SK-N-SH (cell line): ENCODE measurements around the gene MORN5. TPM values are rescaled to one million over a fixed set of nuclear protein-coding genes. Genes with fewer than 3 reads are reported as not detected.

Experiments
- CTCF ChIA-PET: fragments of 300-600, 350-600 bp; formaldehyde crosslinking; extraction: SDS; loops from one replicate; lab custom pipeline; 2021; lab: Yijun Ruan, JAX
- POLR2A ChIA-PET: fragments of 350-600 bp; sonication (Branson Sonifier 250); formaldehyde crosslinking; extraction: SDS; loops from one replicate; lab custom pipeline; 2020; ENCODE audit warnings: antibody characterized with exemption, inconsistent platforms; lab: Yijun Ruan, JAX
- DNase-seq: peaks from one replicate; pipeline ENCODE4 v3.0.0; 2012
- H2AFZ ChIP-seq: fragments of 200-600 bp; sonication (generic); 2 replicates; pipeline ENCODE4 v1.8.1; 2016; ENCODE audit warnings: antibody characterized with exemption, mild to moderate bottlenecking, low read depth
- H3F3A ChIP-seq: fragments of 200-600 bp; sonication (generic); replicated peaks from 2 replicates; pipeline ENCODE3; 2016; ENCODE audit warnings: antibody characterized with exemption, mild to moderate bottlenecking; ENCODE audit not compliant: insufficient read depth
- H3K27ac ChIP-seq, 2 experiments: fragments of 200-500 bp in 1 of 2; fragments of 200-600 bp in 1 of 2; sonication (Bioruptor generic) in 1 of 2; sonication (generic), shearing (Covaris generic) in 1 of 2; 2 replicates each; pipeline versions ENCODE4 v1.5.1 to v1.6.1; 2014 to 2016; ENCODE audit warnings: low read depth in 2 of 2, inconsistent platforms in 1 of 2, low read length in 1 of 2, mild to moderate bottlenecking in 1 of 2, mixed read lengths in 1 of 2
- H3K27me3 ChIP-seq: fragments of 200-600 bp; sonication (generic), shearing (Covaris generic); 2 replicates; pipeline ENCODE4 v1.6.1; 2016; ENCODE audit warnings: mixed run types; ENCODE audit not compliant: insufficient read depth
- H3K36me3 ChIP-seq, 2 experiments: fragments of 200-500 bp in 1 of 2; fragments of 200-600 bp in 1 of 2; sonication (Bioruptor generic) in 1 of 2; sonication (generic) in 1 of 2; replicated peaks in 1 of 2; 2 replicates each; pipeline versions ENCODE3 to v1.5.1; 2014 to 2016; ENCODE audit warnings: low read length in 1 of 2, mild to moderate bottlenecking in 1 of 2; ENCODE audit not compliant: insufficient read depth in 2 of 2, control insufficient read depth in 1 of 2
- H3K4me1 ChIP-seq, 2 experiments: fragments of 200-500 bp in 1 of 2; fragments of 200-600 bp in 1 of 2; sonication (Bioruptor generic) in 1 of 2; sonication (generic), shearing (Covaris generic) in 1 of 2; 2 replicates each; pipeline versions ENCODE4 v1.5.1 to v1.6.1; 2014 to 2016; ENCODE audit warnings: low read depth in 1 of 2, low read length in 1 of 2, mixed run types in 1 of 2; ENCODE audit not compliant: insufficient read depth in 2 of 2, control insufficient read depth in 1 of 2
- H3K4me2 ChIP-seq: fragments of 200-600 bp; sonication (generic), shearing (Covaris generic); 2 replicates; pipeline ENCODE4 v1.6.1; 2017; ENCODE audit warnings: mixed run types
- H3K4me3 ChIP-seq, 2 experiments: fragments of 200-500 bp in 1 of 2; fragments of 200-600 bp in 1 of 2; sonication (Bioruptor generic) in 1 of 2; sonication (generic), shearing (Covaris generic) in 1 of 2; 2 replicates each; pipeline versions ENCODE4 v1.5.1 to v1.8.1; 2014 to 2016; ENCODE audit warnings: low read depth in 2 of 2, inconsistent platforms in 1 of 2, low read length in 1 of 2, mild to moderate bottlenecking in 1 of 2, mixed read lengths in 1 of 2, moderate library complexity in 1 of 2
- H3K79me2 ChIP-seq: fragments of 200-600 bp; sonication (generic); 2 replicates; pipeline ENCODE4 v1.8.1; 2017; ENCODE audit warnings: mild to moderate bottlenecking; ENCODE audit not compliant: insufficient read depth
- H3K9ac ChIP-seq: fragments of 200-600 bp; sonication (generic); 2 replicates; pipeline ENCODE4 v1.6.1; 2017; ENCODE audit warnings: mixed run types
- H3K9me2 ChIP-seq: fragments of 200-600 bp; sonication (generic); 2 replicates; pipeline ENCODE4 v1.6.1; 2017; ENCODE audit warnings: mixed run types
- H3K9me3 ChIP-seq: fragments of 200-600 bp; sonication (generic); 2 replicates; pipeline ENCODE4 v1.6.1; 2017; ENCODE audit warnings: mixed run types, mild to moderate bottlenecking, moderate library complexity
- H4K20me1 ChIP-seq: fragments of 200-600 bp; sonication (generic); 2 replicates; pipeline ENCODE4 v1.6.1; 2017; ENCODE audit warnings: mild to moderate bottlenecking, mixed run types; ENCODE audit not compliant: insufficient read depth
- ELF1 ChIP-seq: IDR thresholded peaks from 2 replicates; pipeline ENCODE4 v1.4.0; 2012
- EP300 ChIP-seq, 2 experiments: IDR thresholded peaks; 2 replicates each; pipeline versions ENCODE4 v1.4.0 to v1.6.1; 2012; ENCODE audit warnings: borderline replicate concordance in 1 of 2, low read depth in 1 of 2, low read length in 1 of 2
- EZH2phosphoT487 ChIP-seq: fragments of 200-600 bp; sonication (generic); IDR thresholded peaks from 2 replicates; pipeline ENCODE4 v1.6.1; 2017; ENCODE audit warnings: low read depth, mixed run types, mild to moderate bottlenecking, antibody characterized with exemption, moderate library complexity, borderline replicate concordance
- FOSL2 ChIP-seq: IDR thresholded peaks from 2 replicates; pipeline ENCODE4 v1.4.0; 2012; ENCODE audit warnings: low read depth, mild to moderate bottlenecking, moderate library complexity, borderline replicate concordance
- GATA2 ChIP-seq: sonication (generic); formaldehyde crosslinking; IDR thresholded peaks from 2 replicates; pipeline ENCODE4 v1.5.0; 2020; ENCODE audit warnings: mild to moderate bottlenecking, missing genetic modification reagents
- IRF3 ChIP-seq: fragments of 150-350 bp; IDR thresholded peaks from 2 replicates; pipeline ENCODE4 v1.6.1; 2016; ENCODE audit warnings: mild to moderate bottlenecking, low read depth, low read length
- JUND ChIP-seq: IDR thresholded peaks from 2 replicates; pipeline ENCODE4 v1.4.0; 2012
- MEF2A ChIP-seq: IDR thresholded peaks from 2 replicates; pipeline ENCODE4 v1.4.0; 2012; ENCODE audit warnings: low read depth, borderline replicate concordance
- MXI1 ChIP-seq: IDR thresholded peaks from 2 replicates; pipeline ENCODE4 v1.6.1; 2012; ENCODE audit warnings: mild to moderate bottlenecking, low read depth, low read length, improper control_type of control experiment
- NFIC ChIP-seq: IDR thresholded peaks from 2 replicates; pipeline ENCODE4 v1.4.0; 2012; ENCODE audit warnings: borderline replicate concordance
- NRF1 ChIP-seq: IDR thresholded peaks from 2 replicates; pipeline ENCODE4 v1.6.1; 2012; ENCODE audit warnings: low read depth, mild to moderate bottlenecking, low read length
- POLR2AphosphoS5 ChIP-seq: IDR thresholded peaks from 2 replicates; pipeline ENCODE4 v1.6.1; 2012; ENCODE audit warnings: low read depth, low read length
- RAD21 ChIP-seq: IDR thresholded peaks from 2 replicates; pipeline ENCODE4 v1.6.1; 2012; ENCODE audit warnings: mild to moderate bottlenecking, low read length
- RCOR1 ChIP-seq: fragments of 150-350 bp; IDR thresholded peaks from 2 replicates; pipeline ENCODE4 v1.6.1; 2017; ENCODE audit warnings: antibody characterized with exemption, low read length
- REST ChIP-seq: IDR thresholded peaks from 2 replicates; pipeline ENCODE4 v1.6.1; 2012; ENCODE audit warnings: mild to moderate bottlenecking, low read depth, low read length, moderate library complexity
- RFX5 ChIP-seq: IDR thresholded peaks from 2 replicates; pipeline ENCODE4 v1.6.1; 2012; ENCODE audit warnings: mild to moderate bottlenecking, improper control_type of control experiment, low read length
- RXRA ChIP-seq: IDR thresholded peaks from 2 replicates; pipeline ENCODE4 v1.4.0; 2012; ENCODE audit warnings: low read depth, mild to moderate bottlenecking, borderline replicate concordance
- SIN3A ChIP-seq: IDR thresholded peaks from 2 replicates; pipeline ENCODE4 v1.6.1; 2012; ENCODE audit warnings: low read depth, mild to moderate bottlenecking, low read length, moderate library complexity, borderline replicate concordance
- SMC3 ChIP-seq: IDR thresholded peaks from 2 replicates; pipeline ENCODE4 v1.6.1; 2012; ENCODE audit warnings: low read depth, low read length, improper control_type of control experiment
- TCF12 ChIP-seq: IDR thresholded peaks from 2 replicates; pipeline ENCODE4 v1.4.0; 2012
- TEAD4 ChIP-seq: IDR thresholded peaks from 2 replicates; pipeline ENCODE4 v1.4.0; 2012; ENCODE audit warnings: mild to moderate bottlenecking, borderline replicate concordance; ENCODE audit not compliant: insufficient read depth
- WGBS: methylation state at CpG from one replicate; pipeline ENCODE4 v1.1.6; 2017; ENCODE audit warnings: low lambda C conversion rate; 5-methylcytosine and 5-hydroxymethylcytosine counted together
- polyA plus RNA-seq, 3 experiments: library from polyadenylated mRNA; depleted of rRNA; stranded (reverse); fragments of >200 nt; gene quantifications; 2 replicates each; pipeline ENCODE4 v1.2.3, GENCODE V29; 2012
- TF ChIP-seq, protein P1 (sequence below): fragments of 200-600 bp; sonication (generic); IDR thresholded peaks from 2 replicates; pipeline ENCODE4 v1.6.1; 2017; ENCODE audit warnings: antibody characterized with exemption, mild to moderate bottlenecking, moderate library complexity

MORN5 gene
- polyA plus RNA-seq, 1 of the 3 experiments (the other 2 are of a cell fraction): not detected

GRCh38 chr9:122162415-122162814, 2.7 kb downstream of the MORN5 start:
- H3K27ac ChIP-seq: no peak overlapping the region
- TF ChIP-seq, protein P1, sequence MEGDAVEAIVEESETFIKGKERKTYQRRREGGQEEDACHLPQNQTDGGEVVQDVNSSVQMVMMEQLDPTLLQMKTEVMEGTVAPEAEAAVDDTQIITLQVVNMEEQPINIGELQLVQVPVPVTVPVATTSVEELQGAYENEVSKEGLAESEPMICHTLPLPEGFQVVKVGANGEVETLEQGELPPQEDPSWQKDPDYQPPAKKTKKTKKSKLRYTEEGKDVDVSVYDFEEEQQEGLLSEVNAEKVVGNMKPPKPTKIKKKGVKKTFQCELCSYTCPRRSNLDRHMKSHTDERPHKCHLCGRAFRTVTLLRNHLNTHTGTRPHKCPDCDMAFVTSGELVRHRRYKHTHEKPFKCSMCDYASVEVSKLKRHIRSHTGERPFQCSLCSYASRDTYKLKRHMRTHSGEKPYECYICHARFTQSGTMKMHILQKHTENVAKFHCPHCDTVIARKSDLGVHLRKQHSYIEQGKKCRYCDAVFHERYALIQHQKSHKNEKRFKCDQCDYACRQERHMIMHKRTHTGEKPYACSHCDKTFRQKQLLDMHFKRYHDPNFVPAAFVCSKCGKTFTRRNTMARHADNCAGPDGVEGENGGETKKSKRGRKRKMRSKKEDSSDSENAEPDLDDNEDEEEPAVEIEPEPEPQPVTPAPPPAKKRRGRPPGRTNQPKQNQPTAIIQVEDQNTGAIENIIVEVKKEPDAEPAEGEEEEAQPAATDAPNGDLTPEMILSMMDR: no peak
- TF ChIP-seq TEAD4 (no peak), MEF2A (no peak), EP300 (IDR thresholded peaks at IDR 0.05; ENCODE audit: borderline replicate concordance in 1 of 2, low read depth in 1 of 2, low read length in 1 of 2) (no peak), REST (no peak), FOSL2 (no peak), NFIC (no peak), SIN3A (no peak), ELF1 (no peak), TCF12 (no peak), RFX5 (no peak), POLR2AphosphoS5 (no peak), MXI1 (no peak), GATA2 (CRISPR knock-in tag) (no peak)
- no peaks in the 10 kb centered on the region for H3K9me2 ChIP-seq
- no peak overlapping the region for H2AFZ ChIP-seq
- peaks cover 7% of the 10 kb centered on the region for H4K20me1 ChIP-seq
- H3K9ac ChIP-seq: no peak overlapping the region
- no peak for DNase-seq
- H3K79me2 ChIP-seq: peaks cover 20% of the 10 kb centered on the region
- no peaks in the 10 kb centered on the region; the same call in 1 of the 2 replicates for H3K9me3 ChIP-seq
- H3K27me3 ChIP-seq: no peaks in the 10 kb centered on the region; the same call in 1 of the 2 replicates
- peaks cover 0 to 2% of the 10 kb centered on the region in 2 experiments; a peak in 2 of 4 replicates for H3K4me1 ChIP-seq
- no peak overlapping the region for H3K4me3 ChIP-seq
- POLR2A ChIA-PET: no interaction called here
- H3K36me3 ChIP-seq: no peaks in the 10 kb centered on the region
- CTCF ChIA-PET: no interaction called here
- no peak overlapping the region for H3K4me2 ChIP-seq
- H3F3A ChIP-seq: no peaks in the 10 kb centered on the region

DNA sequence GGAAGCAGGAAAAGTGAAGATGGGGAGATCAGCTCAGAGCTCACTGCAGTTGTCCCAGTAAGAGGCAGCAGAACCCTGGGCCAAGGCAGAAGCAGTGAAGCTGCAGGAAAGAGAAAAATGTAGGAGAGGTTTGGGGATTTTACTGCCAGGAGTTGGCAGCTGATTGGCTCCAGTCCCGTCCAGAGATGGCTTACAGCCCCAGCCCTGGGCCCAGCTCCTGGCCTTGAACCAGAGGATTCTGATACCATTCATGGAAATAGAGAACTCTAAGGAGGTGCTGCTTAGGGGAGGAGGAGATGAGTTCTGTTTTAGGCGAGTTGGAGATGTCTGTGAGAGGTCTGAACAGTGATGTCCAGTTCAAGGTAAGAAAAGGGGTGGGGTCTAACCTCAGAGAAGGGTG, 4.6 kb downstream of the MORN5 start:
- Histone ChIP-seq H3K4me3 (no peak overlapping the region), H3K9ac (no peak overlapping the region), H3K9me3 (no peaks in the 10 kb centered on the region; the same call in 1 of the 2 replicates), H3K27ac (no peak overlapping the region), H3K36me3 (no peaks in the 10 kb centered on the region), H3K9me2 (no peaks in the 10 kb centered on the region), H4K20me1 (no peaks in the 10 kb centered on the region), H3K27me3 (no peaks in the 10 kb centered on the region; the same call in 1 of the 2 replicates), H2AFZ (no peak overlapping the region), H3K4me2 (no peak overlapping the region), H3K4me1 (no peaks in the 10 kb centered on the region; a peak in 1 of 4 replicates), H3K79me2 (peaks cover 2% of the 10 kb centered on the region; the same call in 1 of the 2 replicates), H3F3A (no peaks in the 10 kb centered on the region)
- CTCF ChIA-PET: no interaction called here
- TF ChIP-seq SIN3A (no peak), FOSL2 (no peak), NRF1 (no peak), RXRA (no peak), RAD21 (no peak), EZH2phosphoT487 (no peak), RCOR1 (no peak), RFX5 (no peak), SMC3 (no peak), NFIC (no peak), IRF3 (no peak), POLR2AphosphoS5 (no peak), TCF12 (no peak), MXI1 (no peak), JUND (no peak)
- POLR2A ChIA-PET: no interaction called here
- no peak for DNase-seq
- WGBS: 0% methylated on average over 2 of the region's 2 CpGs
